SHP77 (cell line): ENCODE data around the gene HOXC10.

Experiments used
- DNase-seq, 2 experiments: peaks; one replicate each; lab custom pipeline; 2025; lab: John Stamatoyannopoulos, UW

Gene HOXC10

GRCh38 chr12:53984901-53985691 lies at the start of gene HOXC10:
HOXC10 (plus strand) TSS chr12:53985146; CDS start chr12:53985260, 114 bp downstream.
- DNase-seq, result peak; percentile 83 to 91

- DNase-seq, result no peak
These were observed 49.3 kb upstream of the HOXC10 start for GRCh38 chr12:53935383-53936341.

GRCh38 chr12:53937099-53937498 lies 47.8 kb upstream of the HOXC10 start:
- DNase-seq, result no peak

- DNase-seq, result no peak
These were observed 47.2 kb upstream of the HOXC10 start for GRCh38 chr12:53937596-53938325.

GRCh38 chr12:53938326-53939140 lies 46.4 kb upstream of the HOXC10 start, which contains the start of gene HOXC13:
HOXC13 (plus strand) TSS chr12:53938831; CDS start chr12:53938907, 76 bp downstream.
- no peak for DNase-seq

GRCh38 chr12:53939141-53940108 lies 45.5 kb upstream of the HOXC10 start:
- DNase-seq, result no peak

- DNase-seq, result no peak
These were observed 44.4 kb upstream of the HOXC10 start for GRCh38 chr12:53940443-53941014.

GRCh38 chr12:53941187-53941586 lies 43.8 kb upstream of the HOXC10 start:
- no peak for DNase-seq

GRCh38 chr12:53941750-53942149 lies 43.2 kb upstream of the HOXC10 start:
- DNase-seq, result no peak

- no peak for DNase-seq
These were observed 42.4 kb upstream of the HOXC10 start for GRCh38 chr12:53942467-53942997.

- DNase-seq, result no peak
These were observed 40.7 kb upstream of the HOXC10 start for GRCh38 chr12:53944209-53944608.

GRCh38 chr12:53944907-53945847 lies 39.8 kb upstream of the HOXC10 start:
- no peak for DNase-seq

- no peak for DNase-seq
These were observed 37.2 kb upstream of the HOXC10 start for GRCh38 chr12:53947743-53948142.

- DNase-seq, result no peak
These were observed 36.0 kb upstream of the HOXC10 start for GRCh38 chr12:53948650-53949593.

- DNase-seq, result peak in 1 of 2 experiments; percentile 4
These were observed 35.1 kb upstream of the HOXC10 start for GRCh38 chr12:53949631-53950436.

- no peak for DNase-seq
These were observed 34.5 kb upstream of the HOXC10 start for GRCh38 chr12:53950437-53950773.
